LNCaP clone FGC (cell line): ENCODE data around the gene AP1M1.

Source experiments
- DNase-seq: peaks from one replicate; pipeline ENCODE4 v3.0.0-alpha.2; 2011; ENCODE audit warnings: low read depth
- H3K4me3 ChIP-seq: 2 replicates; pipeline ENCODE4 v1.5.1; 2011; ENCODE audit warnings: mild to moderate bottlenecking, low read depth, low read length, control low read depth
- CTCF ChIP-seq: IDR thresholded peaks from 2 replicates; pipeline ENCODE4 v1.5.1; 2012; ENCODE audit warnings: mild to moderate bottlenecking; ENCODE audit not compliant: control insufficient read depth, insufficient read depth; ENCODE audit errors: extremely low read depth

Gene AP1M1

GRCh38 chr19:16206637-16207036 is 8.9 kb downstream of the AP1M1 start:
- no peak overlapping the region for H3K4me3 ChIP-seq
- no peak for DNase-seq
- TF ChIP-seq CTCF = no peak

GRCh38 chr19:16207063-16207462 is 9.4 kb downstream of the AP1M1 start:
- H3K4me3 ChIP-seq = no peak overlapping the region
- DNase-seq = no peak
- no peak for TF ChIP-seq CTCF

- TF ChIP-seq CTCF = no peak
- no peak overlapping the region for H3K4me3 ChIP-seq
- DNase-seq = no peak
These were observed 9.8 kb downstream of the AP1M1 start for GRCh38 chr19:16207490-16208025.

GRCh38 chr19:16208064-16208759 is 10.5 kb downstream of the AP1M1 start:
- no peak for TF ChIP-seq CTCF
- H3K4me3 ChIP-seq = no peak overlapping the region
- no peak for DNase-seq

- no peak overlapping the region for H3K4me3 ChIP-seq
- no peak for TF ChIP-seq CTCF
- DNase-seq = no peak
These were observed 11.3 kb downstream of the AP1M1 start for GRCh38 chr19:16208847-16209665.

- H3K4me3 ChIP-seq = no peak overlapping the region
- DNase-seq = peak; percentile 54
- TF ChIP-seq CTCF = no peak
These were observed 12.5 kb downstream of the AP1M1 start for GRCh38 chr19:16210168-16210567.
